GM18907 (cell line): ENCODE results near the gene PON3.

ENCODE experiments used
- ATAC-seq: cut with Tn5 transposase; IDR thresholded peaks from one replicate; pipeline ENCODE4 v1.9.1; 2021; ENCODE audit warnings: mild to moderate bottlenecking, moderate library complexity; ENCODE audit not compliant: unreplicated experiment

Gene PON3

DNA sequence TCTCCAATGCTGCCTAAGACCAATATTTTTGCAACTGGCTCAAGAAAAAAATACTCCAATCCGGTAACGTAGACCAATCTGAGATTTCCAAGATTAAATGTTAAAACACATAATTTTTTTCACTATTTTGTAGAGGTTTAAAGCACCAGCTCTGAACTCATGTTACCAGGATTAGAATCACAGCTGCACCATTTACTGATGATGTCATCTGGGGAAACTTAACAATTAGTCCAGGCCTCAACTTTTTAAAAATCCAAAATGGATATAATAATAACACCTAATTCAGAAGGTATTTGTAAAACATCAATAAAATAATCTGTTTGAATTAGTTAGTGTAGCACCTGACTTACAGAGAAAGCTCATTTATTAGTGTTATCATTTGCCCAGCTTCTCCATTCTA, 86.2 kb downstream of the PON3 start:
- ATAC-seq = no peak
